Immature natural killer cell (primary cell): Measurements from ENCODE around the gene AKT1S1. TPM values are rescaled to one million over a fixed set of nuclear protein-coding genes. Genes with fewer than 3 reads are reported as not detected.

Experiments used
- DNase-seq, 3 donors: peaks; one replicate each; pipeline ENCODE4 v3.0.0; 2022; ENCODE audit warnings: mixed read lengths in 1 of 3
- H3K27ac Mint-ChIP-seq, 6 donors: one replicate each; pipeline ENCODE4 v1.8.0; 2020; ENCODE audit warnings: mixed read lengths in 6 of 6, mild to moderate bottlenecking in 5 of 6, inconsistent platforms in 4 of 6, moderate library complexity in 3 of 6
- H3K27me3 Mint-ChIP-seq, 3 donors: one replicate each; pipeline ENCODE4 v1.8.0; 2020 to 2021; ENCODE audit warnings: low read depth in 3 of 3, mild to moderate bottlenecking in 3 of 3, mixed read lengths in 3 of 3, moderate library complexity in 3 of 3, inconsistent platforms in 1 of 3
- H3K36me3 Mint-ChIP-seq, 3 donors: one replicate each; pipeline ENCODE4 v1.8.0; 2020; ENCODE audit warnings: mixed read lengths in 3 of 3, inconsistent platforms in 2 of 3, mild to moderate bottlenecking in 2 of 3
- H3K4me1 Mint-ChIP-seq, 2 donors: one replicate each; pipeline ENCODE4 v1.8.0; 2020; ENCODE audit warnings: inconsistent platforms in 2 of 2, mild to moderate bottlenecking in 2 of 2, mixed read lengths in 2 of 2, moderate library complexity in 1 of 2
- H3K4me3 Mint-ChIP-seq, 5 donors: one replicate each; pipeline ENCODE4 v1.8.0; 2020; ENCODE audit warnings: mild to moderate bottlenecking in 5 of 5, mixed read lengths in 5 of 5, inconsistent platforms in 3 of 5, moderate library complexity in 3 of 5
- H3K9me3 Mint-ChIP-seq, 6 donors: one replicate each; pipeline ENCODE4 v1.8.0; 2020; ENCODE audit warnings: mild to moderate bottlenecking in 6 of 6, mixed read lengths in 6 of 6, inconsistent platforms in 4 of 6, moderate library complexity in 3 of 6
- polyA plus RNA-seq, 3 donors: library from polyadenylated mRNA; unstranded; fragments of 300-500 nt; fragmentation: Illumina TruSeq; gene quantifications; one replicate each; pipeline ENCODE4 v1.2.3, GENCODE V29; 2021

Gene AKT1S1
- polyA plus RNA-seq, 3 donors from 2014 or later, result 2.5 to 4.7 (median 3.3) TPM

DNA sequence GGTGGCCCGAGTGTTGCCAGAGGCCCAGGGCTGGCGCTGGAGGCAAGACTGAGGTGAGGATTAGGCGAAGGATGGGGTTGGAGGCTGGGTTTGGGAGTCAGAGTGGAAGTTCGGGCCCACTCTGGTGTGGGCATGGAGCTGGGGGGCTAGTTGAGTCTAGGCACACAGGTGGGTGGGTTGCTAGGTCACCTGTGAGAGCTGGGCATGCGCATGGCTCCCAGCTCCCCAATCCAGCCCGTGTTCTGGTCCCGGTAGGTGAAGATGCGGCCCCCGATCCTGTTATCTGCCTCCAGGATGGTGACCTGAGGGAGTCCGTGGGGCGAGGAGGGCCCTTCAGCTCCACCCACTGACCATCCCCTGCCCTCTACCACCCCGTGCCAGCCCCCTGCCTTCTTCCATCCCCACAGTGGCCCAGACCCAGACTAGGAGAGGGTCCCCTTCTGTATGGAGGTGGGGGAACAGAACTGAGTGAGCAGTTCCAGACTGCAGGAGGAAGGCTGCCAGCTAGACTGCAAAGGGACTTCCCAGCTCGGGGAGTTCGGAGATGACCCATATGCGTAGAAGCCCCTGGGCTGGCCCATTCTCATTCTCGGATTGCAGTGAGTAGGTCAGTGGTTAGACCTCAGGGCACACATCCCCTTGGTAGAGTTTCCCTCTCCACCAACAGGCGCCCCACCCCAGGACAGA lies 17.9 kb upstream of the AKT1S1 start:
- peaks cover 18 to 28% of the 10 kb centered on the region in 2 donors for H3K4me1 Mint-ChIP-seq
- H3K27me3 Mint-ChIP-seq, result peaks cover 3 to 18% (median 3%) of the 10 kb centered on the region in 3 donors
- H3K4me3 Mint-ChIP-seq, result no peak overlapping the region
- H3K27ac Mint-ChIP-seq, result peak overlapping the region in 1 of 6 donors; percentile 66
- DNase-seq, result no peak
- H3K9me3 Mint-ChIP-seq, result peaks cover 0 to 3% (median 0%) of the 10 kb centered on the region in 6 donors
- H3K36me3 Mint-ChIP-seq, result peaks cover 0 to 3% (median 0%) of the 10 kb centered on the region in 3 donors

GRCh38 chr19:49894011-49894664 lies 17.0 kb upstream of the AKT1S1 start:
- no peak for DNase-seq
- peak overlapping the region in 1 of 6 donors; percentile 17 for H3K27ac Mint-ChIP-seq
- H3K36me3 Mint-ChIP-seq, result peaks cover 0 to 3% (median 0%) of the 10 kb centered on the region in 3 donors
- H3K4me3 Mint-ChIP-seq, result no peak overlapping the region
- peaks cover 0 to 3% (median 0%) of the 10 kb centered on the region in 6 donors for H3K9me3 Mint-ChIP-seq
- H3K27me3 Mint-ChIP-seq, result peaks cover 0 to 18% (median 3%) of the 10 kb centered on the region in 3 donors
- H3K4me1 Mint-ChIP-seq, result peaks cover 18 to 32% of the 10 kb centered on the region in 2 donors

GRCh38 chr19:49892716-49893115 lies 15.6 kb upstream of the AKT1S1 start:
- Mint-ChIP-seq H3K4me3 (peak overlapping the region in 1 of 5 donors; percentile 54), H3K27ac (peak overlapping the region in 5 of 6 donors; percentile 14 to 61 (median 41)), H3K9me3 (peaks cover 0 to 3% (median 0%) of the 10 kb centered on the region in 6 donors), H3K27me3 (peaks cover 0 to 17% (median 1%) of the 10 kb centered on the region in 3 donors), H3K36me3 (peaks cover 0 to 3% (median 0%) of the 10 kb centered on the region in 3 donors), H3K4me1 (peaks cover 14 to 30% of the 10 kb centered on the region in 2 donors)
- no peak for DNase-seq

DNA sequence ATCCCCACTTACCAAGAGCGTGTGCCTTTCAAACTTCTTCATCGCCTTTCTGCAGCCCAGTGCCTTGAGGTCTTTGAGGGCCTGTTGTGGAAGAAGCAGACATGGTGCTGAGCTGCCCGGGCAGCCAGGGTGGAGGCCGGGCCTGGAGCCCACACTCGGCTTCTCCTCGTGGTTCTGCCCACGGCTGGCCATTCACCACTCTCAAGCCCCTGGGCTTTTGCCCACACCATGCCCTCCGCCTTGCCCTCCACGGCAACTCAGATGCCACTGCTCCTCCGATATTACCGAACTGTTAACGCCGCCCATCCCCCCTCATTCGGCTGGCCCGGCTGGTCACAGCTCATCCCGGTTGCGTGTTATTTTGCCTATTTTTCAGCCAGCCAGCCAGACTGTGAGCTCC lies 14.2 kb upstream of the AKT1S1 start:
- H3K4me3 Mint-ChIP-seq, result no peak overlapping the region
- no peak overlapping the region for H3K27ac Mint-ChIP-seq
- peaks cover 0 to 3% (median 0%) of the 10 kb centered on the region in 3 donors for H3K36me3 Mint-ChIP-seq
- H3K9me3 Mint-ChIP-seq, result peaks cover 0 to 3% (median 0%) of the 10 kb centered on the region in 6 donors
- peaks cover 0 to 5% (median 0%) of the 10 kb centered on the region in 3 donors for H3K27me3 Mint-ChIP-seq
- peaks cover 1 to 16% of the 10 kb centered on the region in 2 donors for H3K4me1 Mint-ChIP-seq
- no peak for DNase-seq

DNA sequence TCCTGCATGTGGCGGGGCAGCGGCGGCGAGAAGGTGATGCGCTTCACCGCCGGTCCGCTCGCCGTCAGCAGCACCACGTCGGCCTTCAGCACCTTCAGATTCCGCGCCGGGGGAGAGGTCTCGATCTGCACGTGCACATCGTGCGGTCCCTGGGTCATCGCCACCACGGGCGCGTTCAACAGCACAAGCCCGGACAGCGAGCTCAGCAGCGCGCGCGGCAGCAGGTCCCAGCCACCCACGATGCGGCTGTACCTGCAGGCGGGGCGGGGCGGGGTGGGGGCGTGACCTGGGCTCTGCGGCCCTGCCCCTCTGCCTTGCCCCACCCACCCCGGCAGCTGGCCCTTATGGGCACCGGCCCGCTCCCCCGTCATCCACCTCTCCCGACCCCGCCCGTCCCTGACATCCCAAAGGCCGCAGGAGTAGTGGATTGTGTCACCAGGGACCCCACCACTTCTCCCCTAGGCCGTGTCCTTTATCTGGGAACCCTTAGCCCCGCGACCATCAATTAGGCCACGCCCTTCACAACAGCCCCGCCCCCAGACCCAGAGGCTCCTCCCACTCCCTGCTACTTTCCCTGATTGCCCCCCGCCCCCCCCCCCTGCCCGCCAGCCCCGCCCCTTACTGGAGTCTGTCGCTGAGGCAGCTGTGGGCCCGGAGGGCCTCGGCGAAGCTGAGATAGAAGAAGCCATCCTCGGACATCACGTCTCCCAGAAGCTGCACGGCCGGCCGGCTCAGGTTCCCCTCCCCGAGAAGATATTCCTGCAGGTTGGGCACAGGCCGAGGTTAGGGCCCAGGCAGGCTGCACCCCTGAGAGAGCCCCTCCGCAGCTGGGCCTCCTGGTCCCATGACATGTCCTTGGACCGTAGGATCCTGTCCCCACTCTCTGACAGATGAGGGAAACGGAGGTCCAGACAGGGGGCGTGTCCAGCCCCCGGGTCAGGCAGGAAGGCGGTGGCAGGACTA lies 13.5 kb upstream of the AKT1S1 start:
- peaks cover 0 to 3% (median 0%) of the 10 kb centered on the region in 3 donors for H3K36me3 Mint-ChIP-seq
- peaks cover 0 to 5% (median 0%) of the 10 kb centered on the region in 3 donors for H3K27me3 Mint-ChIP-seq
- H3K4me3 Mint-ChIP-seq, result peak overlapping the region; percentile 70 to 83 (median 77)
- H3K4me1 Mint-ChIP-seq, result peaks cover 0 to 15% of the 10 kb centered on the region in 2 donors
- peaks cover 0 to 3% (median 0%) of the 10 kb centered on the region in 6 donors for H3K9me3 Mint-ChIP-seq
- H3K27ac Mint-ChIP-seq, result peak overlapping the region in 1 of 6 donors; percentile 35
- peak in 1 of 3 donors; percentile 30 for DNase-seq

DNA sequence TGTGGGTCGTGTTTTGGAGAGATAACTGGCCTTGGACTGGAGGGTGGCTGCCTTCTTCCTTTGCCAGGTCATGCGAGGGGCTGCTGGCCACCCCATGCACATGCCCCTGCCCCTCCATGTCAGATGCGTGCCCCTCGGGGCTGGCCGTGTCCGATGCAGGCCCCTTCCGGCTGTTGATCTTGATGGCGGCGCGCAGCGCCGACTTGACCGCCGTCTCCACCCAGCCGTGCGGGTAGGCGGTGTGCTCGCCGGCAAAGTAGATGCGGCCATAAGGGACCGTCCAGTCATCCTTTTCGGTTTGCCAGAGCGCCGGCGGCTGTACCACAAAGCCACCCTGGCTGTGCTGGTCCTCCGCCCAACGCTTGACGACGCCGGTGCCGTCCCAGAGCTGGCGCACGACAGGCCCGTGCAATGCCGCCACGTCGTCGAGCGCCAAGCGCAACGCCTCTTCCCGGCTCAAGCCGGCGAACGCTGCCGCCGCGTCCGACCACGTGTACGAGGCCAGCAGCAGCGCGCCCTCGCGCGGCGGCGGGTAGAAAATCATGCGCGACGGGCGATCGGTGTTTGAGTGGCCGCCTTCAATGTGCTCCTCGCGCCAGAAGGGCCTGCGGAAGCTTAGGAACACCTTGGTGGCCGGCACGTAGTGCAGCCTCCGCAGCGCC lies 12.7 kb upstream of the AKT1S1 start:
- H3K4me1 Mint-ChIP-seq, result peaks cover 0 to 13% of the 10 kb centered on the region in 2 donors
- peak overlapping the region in 1 of 6 donors; percentile 35 for H3K27ac Mint-ChIP-seq
- H3K27me3 Mint-ChIP-seq, result peaks cover 0 to 7% (median 0%) of the 10 kb centered on the region in 3 donors
- H3K4me3 Mint-ChIP-seq, result peak overlapping the region; percentile 70 to 83 (median 77)
- peaks cover 0 to 5% (median 5%) of the 10 kb centered on the region in 3 donors for H3K36me3 Mint-ChIP-seq
- peak; percentile 71 to 75 (median 74) for DNase-seq
- H3K9me3 Mint-ChIP-seq, result peaks cover 0 to 3% (median 0%) of the 10 kb centered on the region in 6 donors

GRCh38 chr19:49889038-49889686 lies 12.0 kb upstream of the AKT1S1 start:
- peaks cover 0 to 3% (median 0%) of the 10 kb centered on the region in 6 donors for H3K9me3 Mint-ChIP-seq
- no peak for DNase-seq
- peaks cover 0 to 11% (median 9%) of the 10 kb centered on the region in 3 donors for H3K36me3 Mint-ChIP-seq
- peak overlapping the region in 2 of 5 donors; percentile 24 to 35 for H3K4me3 Mint-ChIP-seq
- peaks cover 0 to 13% of the 10 kb centered on the region in 2 donors for H3K4me1 Mint-ChIP-seq
- peaks cover 0 to 7% (median 2%) of the 10 kb centered on the region in 3 donors for H3K27me3 Mint-ChIP-seq
- no peak overlapping the region for H3K27ac Mint-ChIP-seq

DNA sequence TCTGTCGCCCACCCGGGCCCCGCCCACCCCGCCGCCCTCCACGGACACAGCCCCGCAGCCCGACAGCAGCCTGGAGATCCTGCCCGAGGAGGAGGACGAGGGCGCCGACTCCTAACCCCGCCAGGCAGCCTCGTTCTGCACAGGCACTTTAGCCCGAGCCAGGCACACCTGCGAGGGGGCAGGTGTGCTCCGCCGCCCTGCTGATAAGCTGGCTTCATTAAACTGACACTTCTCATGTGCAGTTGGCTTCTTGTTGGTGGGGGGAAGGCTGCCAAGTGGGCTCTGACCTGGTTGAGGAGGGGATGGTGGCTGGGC lies 11.3 kb upstream of the AKT1S1 start:
- no peak for DNase-seq
- H3K27me3 Mint-ChIP-seq, result peaks cover 0 to 7% (median 2%) of the 10 kb centered on the region in 3 donors
- peaks cover 0 to 3% (median 0%) of the 10 kb centered on the region in 6 donors for H3K9me3 Mint-ChIP-seq
- H3K27ac Mint-ChIP-seq, result no peak overlapping the region
- H3K4me1 Mint-ChIP-seq, result peaks cover 0 to 13% of the 10 kb centered on the region in 2 donors
- H3K36me3 Mint-ChIP-seq, result peaks cover 1 to 12% (median 9%) of the 10 kb centered on the region in 3 donors
- H3K4me3 Mint-ChIP-seq, result no peak overlapping the region

GRCh38 chr19:49887665-49888509 lies 10.7 kb upstream of the AKT1S1 start:
- DNase-seq, result no peak
- Mint-ChIP-seq H3K9me3 (peaks cover 0 to 3% (median 0%) of the 10 kb centered on the region in 6 donors), H3K4me3 (no peak overlapping the region), H3K4me1 (peaks cover 0 to 13% of the 10 kb centered on the region in 2 donors), H3K27me3 (peaks cover 0 to 7% (median 2%) of the 10 kb centered on the region in 3 donors), H3K27ac (no peak overlapping the region), H3K36me3 (peaks cover 5 to 16% (median 14%) of the 10 kb centered on the region in 3 donors)

GRCh38 chr19:49887037-49887664 lies 10.0 kb upstream of the AKT1S1 start:
- no peak for DNase-seq
- Mint-ChIP-seq H3K4me3 (no peak overlapping the region), H3K27me3 (peaks cover 0 to 6% (median 2%) of the 10 kb centered on the region in 3 donors), H3K4me1 (peaks cover 0 to 10% of the 10 kb centered on the region in 2 donors), H3K36me3 (peaks cover 8 to 20% (median 10%) of the 10 kb centered on the region in 3 donors), H3K9me3 (peaks cover 0 to 2% (median 0%) of the 10 kb centered on the region in 6 donors), H3K27ac (no peak overlapping the region)

DNA sequence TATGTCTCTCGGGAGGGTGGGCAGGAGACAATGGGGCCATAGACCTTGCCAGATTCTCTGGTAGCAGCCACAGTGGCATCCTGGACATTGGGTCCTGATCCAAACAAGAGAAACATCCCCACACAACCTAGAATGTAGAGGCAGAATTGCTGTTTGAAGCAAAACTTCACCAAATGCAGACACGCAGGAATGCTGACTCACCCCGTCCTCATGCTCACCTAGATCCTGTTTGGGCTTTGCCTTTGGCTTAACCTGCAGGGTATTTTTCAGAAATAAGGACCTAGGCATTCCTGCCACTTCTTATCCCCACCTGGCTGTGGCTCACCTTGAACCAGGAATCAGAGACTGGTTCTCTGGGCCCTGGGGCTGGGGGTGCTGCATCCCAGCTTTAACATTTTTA lies 7.6 kb upstream of the AKT1S1 start:
- DNase-seq, result no peak
- H3K27ac Mint-ChIP-seq, result peak overlapping the region in 1 of 6 donors; percentile 10
- H3K4me3 Mint-ChIP-seq, result no peak overlapping the region
- peaks cover 0 to 2% of the 10 kb centered on the region in 2 donors for H3K4me1 Mint-ChIP-seq
- H3K9me3 Mint-ChIP-seq, result no peaks in the 10 kb centered on the region
- H3K36me3 Mint-ChIP-seq, result peaks cover 9 to 24% (median 10%) of the 10 kb centered on the region in 3 donors
- peaks cover 0 to 2% (median 2%) of the 10 kb centered on the region in 3 donors for H3K27me3 Mint-ChIP-seq
